ENCODE data around the gene L3MBTL4. TPM values are rescaled to one million over a fixed set of nuclear protein-coding genes. Genes with fewer than 3 reads are reported as not detected.

Gene L3MBTL4
- total RNA-seq, 1 donor = 0.36 TPM

- Histone ChIP-seq H3K27me3 (ENCODE audit: insufficient read depth, low read length) (no peaks in the 10 kb centered on the region), H3K79me2 (ENCODE audit: insufficient read depth, low read length) (no peaks in the 10 kb centered on the region), H4K20me1 (ENCODE audit: insufficient read depth, low read length) (no peaks in the 10 kb centered on the region), H2AFZ (ENCODE audit: low read length) (no peak overlapping the region), H3K36me3 (ENCODE audit: insufficient read depth, low read length) (no peaks in the 10 kb centered on the region), H3K4me2 (ENCODE audit: insufficient read depth, low read length) (no peak overlapping the region), H3K4me3 (ENCODE audit: insufficient read depth, low read length) (no peak overlapping the region), H3K4me1 (ENCODE audit: insufficient read depth, low read length) (no peaks in the 10 kb centered on the region), H3K9me3 (ENCODE audit: low read depth, low read length) (no peaks in the 10 kb centered on the region), H3K27ac (ENCODE audit: low read depth, low read length) (no peak overlapping the region)
- no peak for TF ChIP-seq CTCF (IDR thresholded peaks at IDR 0.05; ENCODE audit: extremely low read depth, low read depth, low read length)
- DNase-seq (ENCODE audit: insufficient read length, low spot score, missing footprints) = no peak
Measured at GRCh38 chr18:5982332-5982731, 432.4 kb downstream of the L3MBTL4 start.

- no peaks in the 10 kb centered on the region for H3K36me3 ChIP-seq (ENCODE audit: insufficient read depth, low read length)
- H3K79me2 ChIP-seq (ENCODE audit: insufficient read depth, low read length) = no peaks in the 10 kb centered on the region
- H3K27me3 ChIP-seq (ENCODE audit: insufficient read depth, low read length) = no peaks in the 10 kb centered on the region
- no peak overlapping the region for H3K4me2 ChIP-seq (ENCODE audit: insufficient read depth, low read length)
- no peak for TF ChIP-seq CTCF (IDR thresholded peaks at IDR 0.05; ENCODE audit: extremely low read depth, low read depth, low read length)
- no peaks in the 10 kb centered on the region for H3K9me3 ChIP-seq (ENCODE audit: low read depth, low read length)
- H3K27ac ChIP-seq (ENCODE audit: low read depth, low read length) = no peak overlapping the region
- no peak for DNase-seq (ENCODE audit: insufficient read length, low spot score, missing footprints)
- no peaks in the 10 kb centered on the region for H4K20me1 ChIP-seq (ENCODE audit: insufficient read depth, low read length)
- H2AFZ ChIP-seq (ENCODE audit: low read length) = no peak overlapping the region
- no peak overlapping the region for H3K4me3 ChIP-seq (ENCODE audit: insufficient read depth, low read length)
- H3K4me1 ChIP-seq (ENCODE audit: insufficient read depth, low read length) = no peaks in the 10 kb centered on the region
Measured at GRCh38 chr18:5980721-5981120, 434.0 kb downstream of the L3MBTL4 start.

- DNase-seq (ENCODE audit: insufficient read length, low spot score, missing footprints) = no peak
- no peaks in the 10 kb centered on the region for H3K79me2 ChIP-seq (ENCODE audit: insufficient read depth, low read length)
- no peaks in the 10 kb centered on the region for H3K27me3 ChIP-seq (ENCODE audit: insufficient read depth, low read length)
- no peaks in the 10 kb centered on the region for H3K36me3 ChIP-seq (ENCODE audit: insufficient read depth, low read length)
- no peak overlapping the region for H3K27ac ChIP-seq (ENCODE audit: low read depth, low read length)
- H3K4me2 ChIP-seq (ENCODE audit: insufficient read depth, low read length) = no peak overlapping the region
- no peaks in the 10 kb centered on the region for H4K20me1 ChIP-seq (ENCODE audit: insufficient read depth, low read length)
- TF ChIP-seq CTCF (IDR thresholded peaks at IDR 0.05; ENCODE audit: extremely low read depth, low read depth, low read length) = no peak
- no peak overlapping the region for H3K4me3 ChIP-seq (ENCODE audit: insufficient read depth, low read length)
- H2AFZ ChIP-seq (ENCODE audit: low read length) = no peak overlapping the region
- no peaks in the 10 kb centered on the region for H3K9me3 ChIP-seq (ENCODE audit: low read depth, low read length)
- H3K4me1 ChIP-seq (ENCODE audit: insufficient read depth, low read length) = peaks cover 5% of the 10 kb centered on the region
Measured at GRCh38 chr18:5979971-5980457, 434.7 kb downstream of the L3MBTL4 start.

- TF ChIP-seq CTCF (IDR thresholded peaks at IDR 0.05; ENCODE audit: extremely low read depth, low read depth, low read length) = no peak
- H3K27me3 ChIP-seq (ENCODE audit: insufficient read depth, low read length) = no peaks in the 10 kb centered on the region
- H3K36me3 ChIP-seq (ENCODE audit: insufficient read depth, low read length) = no peaks in the 10 kb centered on the region
- H3K4me1 ChIP-seq (ENCODE audit: insufficient read depth, low read length) = peaks cover 8% of the 10 kb centered on the region
- no peak overlapping the region for H2AFZ ChIP-seq (ENCODE audit: low read length)
- no peaks in the 10 kb centered on the region for H4K20me1 ChIP-seq (ENCODE audit: insufficient read depth, low read length)
- no peak overlapping the region for H3K4me2 ChIP-seq (ENCODE audit: insufficient read depth, low read length)
- no peaks in the 10 kb centered on the region for H3K79me2 ChIP-seq (ENCODE audit: insufficient read depth, low read length)
- no peak for DNase-seq (ENCODE audit: insufficient read length, low spot score, missing footprints)
- no peaks in the 10 kb centered on the region for H3K9me3 ChIP-seq (ENCODE audit: low read depth, low read length)
- no peak overlapping the region for H3K27ac ChIP-seq (ENCODE audit: low read depth, low read length)
- no peak overlapping the region for H3K4me3 ChIP-seq (ENCODE audit: insufficient read depth, low read length)
Measured at GRCh38 chr18:5979176-5979888, 435.4 kb downstream of the L3MBTL4 start.

All from osteoblast (primary cell).